A673 (cell line): Measurements from ENCODE around the gene NCLN.

Source experiments
- CTCF ChIP-seq: fragments of 300-800, 200-600 bp; sonication (generic); conservative IDR thresholded peaks from 2 replicates; pipeline ENCODE4 v1.5.1; 2017; ENCODE audit warnings: low read depth, mild to moderate bottlenecking, antibody characterized with exemption, low read length, moderate library complexity, mixed read lengths
- EZH2 ChIP-seq: fragments of 200-600 bp; sonication (generic); IDR thresholded peaks from 2 replicates; pipeline ENCODE4 v1.6.1; 2017; ENCODE audit warnings: borderline replicate concordance, low read depth, mild to moderate bottlenecking, mixed read lengths, antibody characterized with exemption, low read length; ENCODE audit not compliant: poor library complexity, severe bottlenecking

- TF ChIP-seq CTCF (no peak), EZH2 (no peak)
Observed at GRCh38 chr19:3148503-3148902, 37.2 kb upstream of the NCLN start.
